CD4-positive, alpha-beta T cell (primary cell): ENCODE results near the gene SCD5. TPM values are rescaled to one million over a fixed set of nuclear protein-coding genes. Genes with fewer than 3 reads are reported as not detected.

Experiments used
- ATAC-seq: fragments of 200-7000 bp; cut with Tn5 transposase; one replicate; pipeline ENCODE4 v1.10.0; 2022; ENCODE audit warnings: mild to moderate bottlenecking; ENCODE audit not compliant: poor library complexity
- CTCF ChIA-PET: fragments of 350-600 bp; sonication (Branson Sonifier 250); formaldehyde crosslinking; loops from one replicate; lab custom pipeline; 2021; ENCODE audit warnings: antibody characterized with exemption, inconsistent platforms; lab: Charles Lee
- POLR2A ChIA-PET: fragments of 350-600 bp; sonication (Branson Sonifier 250); formaldehyde crosslinking; loops from one replicate; lab custom pipeline; 2021; ENCODE audit warnings: antibody characterized with exemption, inconsistent platforms; lab: Charles Lee
- DNase-seq, 14 experiments: peaks; one replicate each; pipeline ENCODE4 v3.0.0-alpha.2; 2013 to 2020; ENCODE audit warnings: mixed read lengths in 2 of 14
- H3K27ac ChIP-seq, 2 donors: one replicate each; pipeline versions ENCODE4 v1.5.1 to v1.7.0; 2013; ENCODE audit warnings: low read length in 2 of 2, low read depth in 1 of 2, mild to moderate bottlenecking in 1 of 2
- H3K27me3 ChIP-seq, 2 experiments: 1 replicate in 1 of 2; 2 replicates in 1 of 2; pipeline versions ENCODE4 v1.6.1 to v1.7.0; 2013; ENCODE audit warnings: low read length in 2 of 2, control low read depth in 1 of 2, mild to moderate bottlenecking in 1 of 2, moderate library complexity in 1 of 2; ENCODE audit not compliant: insufficient read depth in 2 of 2, control insufficient read depth in 1 of 2
- H3K36me3 ChIP-seq: one replicate; pipeline ENCODE4 v1.6.1; 2013; ENCODE audit warnings: low read length, control low read depth; ENCODE audit not compliant: insufficient read depth
- H3K4me1 ChIP-seq: one replicate; pipeline ENCODE4 v1.6.1; 2013; ENCODE audit warnings: low read length, control low read depth; ENCODE audit not compliant: insufficient read depth
- H3K4me3 ChIP-seq: one replicate; pipeline ENCODE4 v1.5.1; 2013; ENCODE audit warnings: mild to moderate bottlenecking, low read length, moderate library complexity
- H3K9me3 ChIP-seq, 2 experiments: 1 replicate in 1 of 2; 2 replicates in 1 of 2; pipeline versions ENCODE4 v1.6.1 to v1.7.0; 2013; ENCODE audit warnings: low read length in 2 of 2, mild to moderate bottlenecking in 2 of 2, control low read depth in 1 of 2, moderate library complexity in 1 of 2; ENCODE audit not compliant: control insufficient read depth in 1 of 2, insufficient read depth in 1 of 2
- H3K27ac Mint-ChIP-seq: one replicate; pipeline ENCODE4 v1.8.0; 2020; ENCODE audit warnings: mixed read lengths
- H3K27me3 Mint-ChIP-seq: one replicate; pipeline ENCODE4 v1.8.0; 2021; ENCODE audit warnings: mixed read lengths
- H3K36me3 Mint-ChIP-seq: one replicate; pipeline ENCODE4 v1.8.0; 2021; ENCODE audit warnings: low read depth, mixed read lengths
- H3K4me1 Mint-ChIP-seq: one replicate; pipeline ENCODE4 v1.8.0; 2021; ENCODE audit warnings: low read depth, mixed read lengths
- H3K4me3 Mint-ChIP-seq: one replicate; pipeline ENCODE4 v1.8.0; 2020; ENCODE audit warnings: mild to moderate bottlenecking, mixed read lengths
- H3K9me3 Mint-ChIP-seq: one replicate; pipeline ENCODE4 v1.8.0; 2020; ENCODE audit warnings: mixed read lengths
- intact Hi-C, 2 experiments: fragments of 100-400 bp; cut with DNase I in 1 of 2; cut with micrococcal nuclease in 1 of 2; formaldehyde crosslinking; loops; one replicate each; pipeline versions ENCODE4 v1.15.1 to v1.9.0; 2023 to 2025; cut with DNase I, micrococcal nuclease
- total RNA-seq, 174 experiments: library from RNA in 2 of 174; stranded (reverse) in 2 of 174; gene quantifications; one replicate each; pipeline ENCODE4 v1.2.3 and lab custom pipeline; 2021 to 2026
- TF ChIP-seq, protein P1 (sequence below): fragments of 200-600 bp; IDR thresholded peaks from one replicate; pipeline ENCODE4 v1.8.0; 2022; ENCODE audit warnings: antibody characterized with exemption, mild to moderate bottlenecking

The SCD5 gene
- total RNA-seq, 2 experiments from 2014 or later = 0.14 to 0.25 TPM

DNA sequence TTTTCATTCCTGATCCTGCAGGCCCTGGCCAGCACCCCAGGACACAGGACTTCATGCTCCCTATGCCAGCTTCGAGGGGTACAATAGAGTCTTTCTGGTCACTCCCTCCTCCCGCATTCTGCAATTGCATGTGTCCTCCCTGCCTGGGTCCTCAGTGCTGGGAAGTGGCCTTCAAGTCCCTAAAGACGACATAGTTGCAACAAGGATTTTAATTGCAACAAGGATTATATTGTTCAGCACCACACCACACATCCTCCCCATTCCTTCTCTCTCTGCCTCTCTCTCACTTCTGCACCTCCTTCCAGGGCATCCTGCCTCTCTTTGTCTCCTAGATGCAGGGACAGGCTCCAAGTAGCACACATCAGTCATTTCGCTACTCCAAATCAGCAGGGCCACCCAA is 25.5 kb downstream of the SCD5 start:
- H3K9me3 Mint-ChIP-seq = no peaks in the 10 kb centered on the region
- no peaks in the 10 kb centered on the region for H3K4me1 Mint-ChIP-seq
- ChIA-PET CTCF (no interaction called here), POLR2A (no interaction called here)
- TF ChIP-seq, protein P1, sequence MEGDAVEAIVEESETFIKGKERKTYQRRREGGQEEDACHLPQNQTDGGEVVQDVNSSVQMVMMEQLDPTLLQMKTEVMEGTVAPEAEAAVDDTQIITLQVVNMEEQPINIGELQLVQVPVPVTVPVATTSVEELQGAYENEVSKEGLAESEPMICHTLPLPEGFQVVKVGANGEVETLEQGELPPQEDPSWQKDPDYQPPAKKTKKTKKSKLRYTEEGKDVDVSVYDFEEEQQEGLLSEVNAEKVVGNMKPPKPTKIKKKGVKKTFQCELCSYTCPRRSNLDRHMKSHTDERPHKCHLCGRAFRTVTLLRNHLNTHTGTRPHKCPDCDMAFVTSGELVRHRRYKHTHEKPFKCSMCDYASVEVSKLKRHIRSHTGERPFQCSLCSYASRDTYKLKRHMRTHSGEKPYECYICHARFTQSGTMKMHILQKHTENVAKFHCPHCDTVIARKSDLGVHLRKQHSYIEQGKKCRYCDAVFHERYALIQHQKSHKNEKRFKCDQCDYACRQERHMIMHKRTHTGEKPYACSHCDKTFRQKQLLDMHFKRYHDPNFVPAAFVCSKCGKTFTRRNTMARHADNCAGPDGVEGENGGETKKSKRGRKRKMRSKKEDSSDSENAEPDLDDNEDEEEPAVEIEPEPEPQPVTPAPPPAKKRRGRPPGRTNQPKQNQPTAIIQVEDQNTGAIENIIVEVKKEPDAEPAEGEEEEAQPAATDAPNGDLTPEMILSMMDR = no peak
- Histone ChIP-seq H3K27me3 (no peaks in the 10 kb centered on the region), H3K4me3 (no peak overlapping the region), H3K36me3 (no peaks in the 10 kb centered on the region), H3K4me1 (no peaks in the 10 kb centered on the region), H3K9me3 (no peaks in the 10 kb centered on the region), H3K27ac (no peak overlapping the region)
- H3K4me3 Mint-ChIP-seq = no peak overlapping the region
- intact Hi-C loops = no loop called here
- no peak for DNase-seq
- no peak for ATAC-seq
- H3K27ac Mint-ChIP-seq = no peak overlapping the region
- no peaks in the 10 kb centered on the region for H3K36me3 Mint-ChIP-seq
- H3K27me3 Mint-ChIP-seq = peaks cover 4% of the 10 kb centered on the region

DNA sequence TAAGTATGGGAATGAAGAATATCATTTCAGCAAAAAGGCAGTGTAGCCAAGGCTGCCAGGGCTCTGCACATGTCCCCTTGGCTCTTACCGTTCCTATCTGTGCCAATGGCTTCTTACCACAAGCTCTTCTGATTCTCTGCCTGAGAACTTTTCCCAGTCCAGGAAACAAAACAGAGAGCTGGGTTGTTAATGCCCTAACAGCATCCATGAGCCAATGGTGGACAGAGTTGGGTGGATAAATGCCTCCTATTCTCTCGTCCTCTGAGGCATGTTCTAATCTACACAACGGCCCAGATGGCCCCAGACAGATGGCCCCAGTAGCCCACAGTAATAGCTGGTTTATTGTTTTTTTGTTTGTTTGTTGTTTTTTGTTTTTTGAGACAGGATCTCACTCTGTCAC is 28.0 kb downstream of the SCD5 start:
- H3K4me1 Mint-ChIP-seq = no peaks in the 10 kb centered on the region
- H3K9me3 ChIP-seq = peaks cover 6 to 7% of the 10 kb centered on the region in 2 experiments
- TF ChIP-seq, protein P1 = no peak
- H3K36me3 Mint-ChIP-seq = peaks cover 4% of the 10 kb centered on the region
- H3K4me1 ChIP-seq = no peaks in the 10 kb centered on the region
- intact Hi-C loops = no loop called here
- H3K36me3 ChIP-seq = no peaks in the 10 kb centered on the region
- peaks cover 8% of the 10 kb centered on the region for H3K9me3 Mint-ChIP-seq
- DNase-seq = no peak
- CTCF ChIA-PET = no interaction called here
- no peak overlapping the region for H3K4me3 ChIP-seq
- no peak overlapping the region for H3K27ac ChIP-seq
- POLR2A ChIA-PET = no interaction called here
- no peaks in the 10 kb centered on the region for H3K27me3 ChIP-seq
- no peak for ATAC-seq
- peaks cover 4% of the 10 kb centered on the region for H3K27me3 Mint-ChIP-seq
- no peak overlapping the region for H3K27ac Mint-ChIP-seq
- H3K4me3 Mint-ChIP-seq = no peak overlapping the region

DNA sequence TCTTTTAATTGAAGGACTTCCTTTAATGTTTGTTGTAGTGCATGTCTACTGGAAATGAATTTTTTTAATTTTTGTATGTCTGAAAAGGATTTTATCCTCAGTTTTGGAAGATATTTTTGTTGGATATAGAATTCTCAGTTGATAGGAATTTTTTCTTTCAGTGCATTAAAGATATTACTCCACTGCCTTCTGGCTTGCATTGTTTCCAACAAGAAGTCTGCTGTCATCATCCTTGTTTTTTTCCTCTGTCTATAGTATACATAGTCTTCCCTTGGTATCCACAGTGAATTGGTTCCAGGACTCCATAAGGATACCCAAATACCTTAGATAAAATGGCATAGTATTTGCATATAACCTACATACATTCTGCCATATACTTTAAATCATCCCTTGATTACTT is 33.5 kb downstream of the SCD5 start:
- ChIA-PET CTCF (no interaction called here), POLR2A (no interaction called here)
- no peaks in the 10 kb centered on the region for H3K36me3 ChIP-seq
- H3K9me3 ChIP-seq = peaks cover 12% of the 10 kb centered on the region in 2 experiments
- Mint-ChIP-seq H3K4me1 (no peaks in the 10 kb centered on the region), H3K27ac (no peak overlapping the region), H3K9me3 (peaks cover 8% of the 10 kb centered on the region), H3K27me3 (peaks cover 1% of the 10 kb centered on the region), H3K4me3 (no peak overlapping the region), H3K36me3 (peaks cover 4% of the 10 kb centered on the region)
- H3K4me1 ChIP-seq = no peaks in the 10 kb centered on the region
- DNase-seq (no peak), ATAC-seq (no peak)
- H3K27ac ChIP-seq = no peak overlapping the region
- H3K27me3 ChIP-seq = no peaks in the 10 kb centered on the region
- TF ChIP-seq, protein P1 = no peak
- intact Hi-C loops = no loop called here
- no peak overlapping the region for H3K4me3 ChIP-seq
